C4-2B (cell line): ENCODE data around the gene GLIPR1.

ENCODE experiments used
- H3K27ac ChIP-seq: fragments of 450-650 bp; 2 replicates; pipeline ENCODE4 v1.5.1; 2017
- CTCF ChIP-seq: fragments of 450-650 bp; conservative IDR thresholded peaks from 2 replicates; pipeline ENCODE4 v1.5.1; 2017; ENCODE audit warnings: mild to moderate bottlenecking
- ZFX ChIP-seq: fragments of 450-650 bp; IDR thresholded peaks from 2 replicates; pipeline ENCODE4 v1.6.1; 2017

The GLIPR1 gene

DNA sequence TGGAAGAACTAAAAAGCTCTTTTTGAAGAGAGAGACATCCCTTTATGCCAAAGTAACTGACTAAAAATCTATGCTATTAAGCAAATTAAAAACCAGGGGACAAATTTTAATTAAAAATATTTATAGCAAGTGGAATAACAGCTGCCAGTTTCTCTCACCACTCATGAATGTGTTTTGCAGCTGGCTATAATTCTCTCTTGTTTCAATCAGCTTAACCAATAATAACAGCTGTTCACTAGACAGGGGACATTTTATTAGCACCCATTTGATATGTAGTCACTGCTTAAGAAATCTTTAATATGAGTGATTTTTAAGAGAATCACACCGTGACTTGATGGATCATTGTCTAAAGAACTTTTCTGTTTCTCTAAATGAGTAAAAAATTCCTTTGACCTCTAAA, 65.1 kb downstream of the GLIPR1 start:
- TF ChIP-seq CTCF: no peak
- TF ChIP-seq ZFX: no peak
- no peak overlapping the region for H3K27ac ChIP-seq

DNA sequence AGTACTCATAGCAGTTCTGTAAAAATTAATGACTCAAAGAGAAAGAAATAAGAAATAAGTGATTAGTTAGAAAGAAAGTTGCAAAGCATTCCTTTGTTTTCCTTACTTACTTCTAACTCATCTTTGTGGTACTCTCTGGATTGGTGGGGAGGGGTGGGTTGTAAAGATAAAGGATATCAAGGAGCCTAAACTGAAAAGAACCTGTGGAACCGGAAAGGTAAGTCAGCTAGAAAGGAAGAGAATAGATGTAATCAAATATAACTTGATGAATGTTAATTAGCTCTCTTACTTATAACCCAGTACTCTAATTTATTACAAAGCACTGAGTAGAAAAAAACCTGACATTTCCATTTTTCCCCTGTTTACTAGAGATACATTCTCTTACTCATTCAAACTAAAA, 68.3 kb downstream of the GLIPR1 start:
- no peak overlapping the region for H3K27ac ChIP-seq
- TF ChIP-seq ZFX (no peak), CTCF (no peak)

- TF ChIP-seq ZFX (no peak), CTCF (no peak)
These were observed 69.4 kb downstream of the GLIPR1 start for GRCh38 chr12:75549989-75550388.

DNA sequence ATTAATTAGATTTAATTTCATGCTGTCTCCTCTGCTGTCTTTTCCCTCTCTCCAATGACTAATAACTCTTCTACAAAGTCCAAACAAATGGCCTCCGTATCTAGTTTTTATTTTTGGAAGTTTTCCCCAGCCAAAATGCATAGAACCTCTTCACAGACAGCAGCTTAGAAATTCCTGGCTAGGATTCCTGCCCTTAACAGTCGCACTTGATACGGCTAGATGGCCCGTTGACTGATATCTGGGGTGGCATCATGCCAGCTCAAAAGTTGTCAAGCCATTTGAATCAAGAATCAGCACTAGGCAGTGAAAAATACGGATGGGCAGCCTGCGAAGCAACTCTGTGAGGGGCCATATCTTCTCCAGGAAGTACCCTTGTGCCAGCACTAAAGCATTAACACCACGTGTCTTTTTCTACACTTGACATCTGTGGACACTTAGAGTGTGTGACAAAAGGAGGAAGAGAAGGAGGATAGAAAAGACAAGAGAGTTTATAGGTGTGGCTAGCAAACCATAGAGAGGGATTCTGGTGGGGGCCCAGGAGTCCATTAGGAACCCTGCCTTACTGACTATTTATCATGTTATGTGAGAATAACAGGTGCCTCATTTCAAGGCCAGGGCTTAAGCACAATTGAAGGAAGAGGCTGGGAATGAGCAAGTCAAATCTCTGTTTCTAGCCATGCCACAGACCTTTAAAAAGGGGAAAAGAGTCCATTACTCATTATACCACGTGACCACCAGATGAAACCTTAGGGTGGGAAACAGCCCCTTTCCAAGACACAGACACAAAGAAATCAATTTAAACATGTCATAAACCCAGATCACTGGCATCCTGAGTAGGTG, 70.1 kb downstream of the GLIPR1 start:
- no peak for TF ChIP-seq CTCF
- no peak for TF ChIP-seq ZFX
- H3K27ac ChIP-seq: no peak overlapping the region

More at GRCh38 chr12:75549989-75550388, 69.4 kb downstream of the GLIPR1 start:
- no peak overlapping the region for H3K27ac ChIP-seq

- H3K27ac ChIP-seq: no peak overlapping the region
- TF ChIP-seq CTCF (no peak), ZFX (no peak)
These were observed 70.9 kb downstream of the GLIPR1 start for GRCh38 chr12:75551477-75551876.

DNA sequence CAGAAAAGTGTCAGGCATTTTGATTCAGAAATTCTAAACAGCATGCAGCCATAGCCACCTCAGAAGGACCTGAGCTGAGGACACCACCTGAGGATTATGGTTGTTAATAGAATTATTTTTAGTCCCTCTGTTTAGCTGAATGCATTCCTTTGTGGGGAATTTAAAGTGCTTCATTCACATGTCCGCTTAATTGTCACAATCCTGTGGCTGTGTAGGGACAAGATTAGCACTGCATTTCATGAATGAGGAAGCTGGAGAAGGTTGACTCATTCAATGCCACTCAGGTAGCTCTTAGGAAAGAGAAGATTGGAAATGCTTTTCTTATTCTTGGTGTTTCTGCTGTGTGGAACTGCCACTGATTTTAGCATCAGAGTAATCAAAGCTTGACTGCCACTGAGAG, 72.8 kb downstream of the GLIPR1 start:
- TF ChIP-seq ZFX (no peak), CTCF (no peak)
- H3K27ac ChIP-seq: no peak overlapping the region
